ENCODE measurements around the gene MIF4GD.
"Not testable (repeated sequence)": the region's sequence is repeated elsewhere in the genome, so short reads cannot be mapped to it uniquely, and the experiment has no call there.

The MIF4GD gene

GRCh38 chr17:75260641-75261335 lies 10.2 kb downstream of the MIF4GD start:
- peak; percentile 38 for DNase-seq (ENCODE audit: low read depth)

DNA sequence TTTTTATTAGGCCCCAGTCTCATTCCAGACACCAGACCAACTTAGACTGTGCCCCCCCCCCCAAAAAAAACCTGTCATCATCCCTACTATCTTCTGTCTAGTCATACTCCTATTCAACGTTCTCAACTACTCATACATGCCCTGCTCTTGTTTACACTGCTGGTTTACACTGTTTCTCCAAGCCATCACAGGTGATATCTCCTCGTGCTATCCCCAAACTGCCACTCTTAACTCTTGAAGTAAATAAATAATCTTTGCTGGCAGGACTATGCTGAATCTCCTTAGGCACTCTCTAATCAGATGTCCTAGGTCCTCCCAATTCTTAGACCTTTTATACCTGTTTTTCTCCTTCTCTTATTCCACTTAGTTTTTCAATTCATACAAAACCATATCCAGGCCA lies 13.8 kb downstream of the MIF4GD start:
- not testable (repeated sequence) for DNase-seq (ENCODE audit: low read depth)

DNA sequence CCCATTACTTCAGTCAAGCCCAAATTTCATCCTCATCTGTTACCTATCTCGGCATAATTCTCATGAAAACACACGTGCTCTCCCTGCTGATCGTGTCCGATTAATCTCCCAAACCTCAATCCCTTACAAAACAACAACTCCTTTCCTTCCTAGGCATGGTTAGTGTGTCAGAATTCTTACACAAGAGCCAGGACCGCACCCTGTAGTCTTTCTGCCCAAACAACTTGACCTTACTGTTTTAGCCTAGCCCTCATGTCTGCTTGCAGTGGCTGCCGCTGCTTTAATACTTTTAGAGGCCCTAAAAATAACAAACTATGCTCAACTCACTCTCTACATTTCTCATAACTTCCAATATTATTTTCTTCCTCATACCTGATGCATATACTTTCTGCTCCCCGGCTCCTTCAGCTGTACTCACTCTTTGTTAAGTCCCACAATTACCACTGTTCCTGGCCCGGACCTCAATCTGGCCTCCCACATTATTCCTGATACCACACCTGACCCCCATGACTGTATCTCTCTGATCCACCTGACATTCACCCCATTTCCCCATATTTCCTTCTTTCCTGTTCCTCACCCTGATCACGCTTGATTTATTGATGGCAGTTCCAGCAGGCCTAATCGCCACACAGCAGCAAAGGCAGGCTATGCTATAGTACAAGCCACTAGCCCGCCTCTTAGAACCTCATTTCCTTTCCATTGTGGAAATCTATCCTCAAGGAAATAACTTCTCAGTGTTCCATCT lies 14.9 kb downstream of the MIF4GD start:
- not testable (repeated sequence) for DNase-seq (ENCODE audit: low read depth)

DNA sequence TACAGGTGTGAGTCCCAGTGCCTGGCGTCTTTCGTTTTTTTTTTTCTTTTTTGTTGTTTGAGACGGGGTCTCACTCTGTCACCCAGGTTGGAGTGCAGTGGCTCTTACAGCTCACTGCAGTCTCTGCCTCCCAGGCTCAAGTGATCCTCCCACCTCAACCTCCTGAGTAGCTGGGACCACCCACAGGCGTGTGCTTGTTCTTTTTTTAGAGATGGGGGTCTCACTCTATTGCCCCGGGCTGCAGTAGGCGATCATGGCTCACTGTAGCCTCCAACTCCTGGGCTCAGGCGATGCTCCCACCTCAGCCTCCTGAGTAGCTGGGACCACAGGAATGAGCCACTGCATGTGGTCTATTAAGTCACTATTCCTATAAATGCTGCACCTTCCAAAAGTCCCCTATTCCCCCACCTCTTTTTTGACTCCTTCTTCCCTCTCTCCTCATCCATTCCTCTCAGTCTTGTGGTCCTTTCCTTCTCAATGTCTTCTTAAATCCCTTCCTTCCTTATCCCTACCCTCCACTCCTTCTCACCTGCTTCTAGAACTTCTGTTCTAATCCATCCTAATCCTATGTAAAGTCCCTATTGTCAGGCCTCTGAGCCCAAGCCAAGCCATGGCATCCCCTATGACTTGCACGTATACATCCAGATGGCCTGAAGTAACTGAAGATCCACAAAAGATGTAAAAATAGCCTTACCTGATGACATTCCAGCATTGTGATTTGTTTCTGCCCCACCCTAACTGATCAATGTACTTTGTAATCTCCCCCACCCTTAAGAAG lies 18.8 kb downstream of the MIF4GD start:
- no peak for DNase-seq (ENCODE audit: low read depth)

DNA sequence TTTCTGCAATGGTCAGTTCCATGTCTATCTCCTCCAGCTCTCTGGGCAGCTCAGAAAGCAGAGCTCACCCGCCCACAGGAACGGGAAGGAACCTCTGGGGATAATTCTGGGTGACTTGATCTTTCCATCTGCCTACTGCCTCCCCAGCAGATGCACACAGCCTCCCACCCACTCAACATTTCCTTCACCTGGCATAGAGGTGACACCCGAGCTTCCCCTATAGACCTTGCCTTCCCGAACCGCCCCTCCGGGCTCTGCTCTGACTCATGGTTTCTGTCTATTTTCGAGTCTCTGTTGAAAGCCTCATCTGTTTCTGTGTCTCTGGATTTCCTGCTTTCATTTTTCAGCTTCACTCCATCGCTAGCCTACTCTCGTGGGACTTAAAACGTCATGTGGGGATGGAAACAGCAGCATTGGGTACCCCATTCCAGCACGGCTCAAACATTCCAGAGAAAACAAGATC lies 21.0 kb downstream of the MIF4GD start:
- DNase-seq (ENCODE audit: low read depth), result peak; percentile 41

- no peak for DNase-seq (ENCODE audit: low read depth)
Measured at GRCh38 chr17:75249564-75249963, 21.5 kb downstream of the MIF4GD start.

- DNase-seq (ENCODE audit: low read depth), result no peak
Measured at GRCh38 chr17:75246404-75246803, 24.6 kb downstream of the MIF4GD start.

DNA sequence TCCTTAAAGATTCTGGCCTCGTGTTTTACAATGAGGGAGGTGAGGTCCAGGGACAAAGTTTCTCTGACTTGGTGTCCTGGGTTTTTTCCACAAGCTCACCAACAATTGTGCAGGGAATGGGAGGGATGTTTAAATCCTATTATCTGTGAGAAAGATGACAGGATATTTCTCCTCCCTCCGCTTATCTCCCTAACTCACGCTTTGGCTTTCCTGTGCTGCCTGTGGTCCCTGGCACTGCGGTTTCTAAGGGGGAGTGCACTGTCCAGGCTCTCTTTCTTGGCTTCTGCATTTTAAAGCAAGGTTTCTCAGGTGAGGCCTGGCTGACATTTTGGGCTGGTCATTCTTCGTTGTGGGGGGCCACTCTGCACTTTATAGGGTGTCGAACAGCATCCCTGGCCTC lies 26.0 kb downstream of the MIF4GD start:
- no peak for DNase-seq (ENCODE audit: low read depth)

- no peak for DNase-seq (ENCODE audit: low read depth)
Measured at GRCh38 chr17:75244133-75244866, 26.7 kb downstream of the MIF4GD start.

- DNase-seq (ENCODE audit: low read depth), result peak; percentile 29
Measured at GRCh38 chr17:75242461-75243042, 28.5 kb downstream of the MIF4GD start.

DNA sequence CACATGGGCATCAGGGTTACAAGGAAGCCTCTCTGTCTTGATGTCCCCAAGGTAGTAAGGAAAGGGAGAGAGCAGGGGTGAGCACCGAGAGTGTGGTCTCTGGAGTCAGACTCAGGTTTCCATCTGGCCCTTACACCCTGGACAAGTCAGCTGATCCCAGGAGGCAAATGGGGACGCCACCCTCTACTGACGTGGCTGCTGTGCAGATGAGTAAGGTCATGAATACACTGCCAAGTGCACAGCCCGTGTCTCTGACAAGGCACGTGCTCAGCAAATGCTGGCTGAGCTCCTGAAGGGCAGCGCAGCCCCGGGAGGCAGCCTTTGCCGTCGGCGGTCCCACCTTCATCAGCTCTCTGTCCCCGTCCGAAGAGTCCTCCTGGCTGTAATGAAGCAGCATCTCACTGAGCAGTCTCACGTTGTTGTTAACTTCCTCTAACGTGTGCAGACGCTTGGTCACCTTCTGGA lies 29.0 kb downstream of the MIF4GD start:
- DNase-seq (ENCODE audit: low read depth), result no peak

DNA sequence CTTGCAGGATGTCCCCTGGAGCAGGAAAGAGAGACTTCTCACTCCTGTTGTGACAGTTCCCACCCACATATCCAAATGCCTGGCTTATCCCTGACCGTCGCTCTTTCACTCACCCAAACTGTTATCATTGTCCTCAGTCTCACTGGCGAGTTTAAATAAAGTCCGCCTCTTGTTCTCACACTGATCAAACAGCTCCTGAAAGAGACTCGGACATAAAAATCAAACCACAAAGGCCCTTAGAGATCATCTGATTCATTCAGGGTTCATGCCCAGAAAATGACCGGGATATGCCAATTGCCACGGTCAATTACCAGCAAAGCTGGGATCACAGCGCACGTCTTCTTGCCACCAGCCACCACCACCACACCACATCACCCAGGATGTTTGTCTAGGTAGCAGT lies 29.5 kb downstream of the MIF4GD start:
- DNase-seq (ENCODE audit: low read depth), result no peak

DNA sequence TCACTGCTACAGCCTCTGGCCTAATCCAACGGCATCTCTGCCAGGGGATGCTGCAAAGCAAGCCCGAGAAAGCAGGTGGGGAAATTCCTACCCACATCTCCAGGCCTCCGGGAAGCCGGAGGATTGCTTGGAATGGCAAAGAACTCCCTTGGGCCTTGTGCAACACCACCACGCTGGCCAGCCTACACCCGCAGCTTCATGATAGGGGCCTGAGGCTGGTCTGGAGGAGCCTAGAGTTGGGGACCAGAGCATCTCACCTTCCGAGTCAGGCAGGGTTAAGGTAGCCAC lies 29.9 kb downstream of the MIF4GD start:
- DNase-seq (ENCODE audit: low read depth), result no peak

- DNase-seq (ENCODE audit: low read depth), result no peak
Measured at GRCh38 chr17:75240394-75241142, 30.5 kb downstream of the MIF4GD start.

GRCh38 chr17:75239778-75240393 lies 31.1 kb downstream of the MIF4GD start:
- DNase-seq (ENCODE audit: low read depth), result no peak

DNA sequence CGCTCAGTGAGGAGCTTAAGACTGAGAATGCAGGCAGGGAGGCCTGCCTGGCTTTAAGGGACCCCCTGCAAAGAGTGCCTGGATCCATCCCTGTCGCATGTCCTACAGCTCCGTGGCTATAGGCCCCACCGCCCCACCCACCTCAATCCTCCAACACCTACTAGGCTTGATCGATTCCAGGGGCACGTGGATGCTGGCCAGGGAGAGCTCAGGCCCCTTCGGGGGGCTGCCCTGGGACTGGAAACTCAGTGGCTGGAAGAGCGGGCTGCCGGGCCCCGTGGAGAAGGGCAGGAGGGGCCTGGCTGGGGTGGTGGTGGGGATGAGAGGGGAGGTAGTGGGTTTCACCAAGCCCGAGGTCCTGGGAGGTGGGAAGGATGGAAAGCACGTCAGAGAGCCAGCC lies 31.8 kb downstream of the MIF4GD start:
- DNase-seq (ENCODE audit: low read depth), result no peak

- no peak for DNase-seq (ENCODE audit: low read depth)
Measured at GRCh38 chr17:75238684-75239191, 32.3 kb downstream of the MIF4GD start.

GRCh38 chr17:75238020-75238580 lies 32.9 kb downstream of the MIF4GD start:
- DNase-seq (ENCODE audit: low read depth), result no peak

- no peak for DNase-seq (ENCODE audit: low read depth)
Measured at GRCh38 chr17:75237100-75238014, 33.7 kb downstream of the MIF4GD start.
